Measurements from ENCODE around the gene ELOB.

The ELOB gene

DNA sequence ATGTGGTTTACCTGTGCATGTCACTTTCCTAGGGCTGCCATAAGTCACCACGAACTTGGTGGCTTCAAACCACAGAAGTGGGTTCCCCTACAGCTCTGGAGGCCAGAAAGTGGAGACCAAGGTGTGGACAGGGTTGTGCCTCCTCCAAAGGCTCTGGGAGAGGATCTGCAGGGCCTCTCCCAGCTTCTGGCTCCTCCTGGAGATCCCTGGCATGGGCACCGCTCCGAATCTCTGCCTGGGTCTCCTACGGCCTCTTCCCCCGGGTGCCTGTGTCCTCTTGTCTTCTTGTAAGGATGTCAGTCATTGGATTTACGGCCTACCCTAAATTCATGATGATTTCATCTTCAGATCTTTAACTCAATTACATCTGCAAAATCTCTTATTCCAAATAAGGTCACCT is 27.1 kb downstream of the ELOB start:
- in situ Hi-C loops (cut with HindIII; ENCODE audit: low sequenced_read_pairs) = no loop called here

DNA sequence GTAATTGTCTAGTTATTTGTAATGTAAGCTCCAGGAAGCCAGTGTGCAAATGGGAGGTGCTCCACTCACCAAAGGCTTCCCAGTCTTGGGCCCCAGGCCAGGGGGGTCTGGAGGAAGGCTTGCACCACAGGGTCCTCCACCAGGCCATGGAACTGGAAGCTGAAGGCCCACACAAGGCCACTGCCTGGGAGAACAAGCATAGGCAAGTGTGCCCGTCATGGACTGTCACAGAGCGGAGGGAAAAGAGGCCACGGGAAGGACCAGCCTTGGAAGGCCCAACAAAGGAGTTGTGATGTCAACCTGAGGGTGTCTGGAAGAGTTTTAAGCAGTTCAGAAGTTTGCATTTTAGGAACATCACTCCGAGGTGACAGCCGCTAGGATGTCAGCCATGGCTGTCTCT is 27.6 kb downstream of the ELOB start:
- in situ Hi-C loops (cut with HindIII; ENCODE audit: low sequenced_read_pairs) = no loop called here

DNA sequence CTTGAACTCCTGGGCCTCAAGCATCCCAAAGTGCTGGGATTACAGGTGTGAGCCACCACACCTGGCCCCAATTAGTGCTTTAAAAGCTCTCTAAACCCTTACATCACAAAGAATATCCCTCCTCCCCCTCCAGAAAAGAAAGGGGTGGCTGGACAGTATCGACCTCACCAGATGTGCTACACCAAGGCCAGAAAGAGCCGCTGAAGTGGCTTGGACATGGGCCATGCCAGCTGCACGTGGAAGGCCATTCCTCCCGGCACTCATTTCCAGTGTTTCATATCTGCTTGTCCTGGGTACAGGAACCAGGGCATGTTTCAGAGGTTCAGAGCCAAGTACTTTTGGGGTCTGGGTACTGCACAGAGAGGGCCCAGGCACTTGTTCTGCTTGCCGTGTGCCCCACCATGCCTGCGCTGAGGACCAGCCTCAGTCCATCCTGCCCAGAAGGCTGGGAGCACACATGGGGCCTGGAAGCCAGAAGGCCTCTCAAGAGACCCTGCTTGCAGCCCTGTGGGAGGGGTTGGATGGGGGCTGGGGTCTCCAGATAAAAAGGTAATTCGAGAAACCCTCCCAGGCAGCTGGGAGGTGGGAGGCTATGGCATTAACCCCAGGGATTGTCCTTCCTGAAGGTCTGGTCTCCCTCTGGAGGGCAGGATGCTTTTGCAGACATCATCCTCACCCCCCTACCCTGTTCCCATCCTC is 28.2 kb downstream of the ELOB start:
- in situ Hi-C loops (cut with HindIII; ENCODE audit: low sequenced_read_pairs) = no loop called here

DNA sequence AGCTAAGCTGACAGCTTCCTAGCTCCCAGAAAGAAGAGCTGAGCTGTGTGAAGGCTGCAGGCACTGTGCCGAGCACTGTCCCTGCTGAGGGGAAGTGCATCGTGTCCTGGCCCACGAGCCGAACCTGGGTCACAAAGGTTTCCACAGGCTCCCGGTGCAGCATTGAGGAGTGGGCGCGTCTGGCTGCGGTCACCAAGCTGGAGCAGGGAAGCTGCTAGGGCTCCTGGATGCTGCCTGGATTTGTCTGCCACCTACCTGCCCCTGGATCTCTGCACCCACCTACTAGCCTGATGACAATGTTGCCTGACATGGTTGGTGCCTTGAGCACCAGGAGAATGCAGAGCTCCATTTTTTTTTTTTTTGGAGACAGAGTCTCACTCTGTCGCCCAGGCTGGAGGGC is 31.1 kb downstream of the ELOB start:
- in situ Hi-C loops (cut with HindIII; ENCODE audit: low sequenced_read_pairs) = no loop called here

DNA sequence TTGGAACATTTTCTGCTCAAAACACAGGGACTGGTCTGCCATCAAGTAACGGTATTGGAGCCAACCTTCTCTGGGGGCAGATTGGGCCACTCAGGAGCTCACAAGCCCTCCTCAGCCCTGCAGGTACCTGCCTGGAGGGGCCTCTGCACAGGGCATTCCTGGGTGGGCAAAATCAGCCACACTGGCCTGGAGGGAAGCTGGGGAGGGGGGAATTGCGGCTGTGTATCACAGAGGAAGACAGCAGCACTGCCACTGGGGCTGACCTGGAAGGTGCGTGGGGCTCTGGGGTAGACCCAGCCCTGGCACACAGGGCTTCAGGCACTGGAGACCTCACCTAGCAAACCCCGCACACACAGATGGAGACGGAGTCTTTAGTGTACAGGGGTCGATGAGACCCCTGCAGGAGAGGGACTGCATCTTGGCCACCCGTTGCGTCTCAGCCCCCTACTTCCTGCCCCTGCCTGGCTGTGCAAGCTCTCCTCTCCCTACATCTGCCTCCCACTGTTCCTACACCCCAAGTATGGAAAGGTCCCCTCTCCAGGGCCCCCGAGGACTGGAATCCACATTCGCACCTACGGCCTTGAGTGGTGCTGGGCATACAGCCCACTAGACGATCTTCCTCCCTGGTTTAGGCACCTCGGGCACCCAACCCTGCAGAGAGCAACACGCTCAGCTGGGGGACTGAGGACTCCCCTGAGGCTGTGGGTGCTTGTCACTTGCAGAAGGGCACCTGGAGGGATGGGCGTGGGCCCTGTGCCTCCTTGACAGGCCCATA is 31.8 kb downstream of the ELOB start:
- in situ Hi-C loops (cut with HindIII; ENCODE audit: low sequenced_read_pairs) = no loop called here

DNA sequence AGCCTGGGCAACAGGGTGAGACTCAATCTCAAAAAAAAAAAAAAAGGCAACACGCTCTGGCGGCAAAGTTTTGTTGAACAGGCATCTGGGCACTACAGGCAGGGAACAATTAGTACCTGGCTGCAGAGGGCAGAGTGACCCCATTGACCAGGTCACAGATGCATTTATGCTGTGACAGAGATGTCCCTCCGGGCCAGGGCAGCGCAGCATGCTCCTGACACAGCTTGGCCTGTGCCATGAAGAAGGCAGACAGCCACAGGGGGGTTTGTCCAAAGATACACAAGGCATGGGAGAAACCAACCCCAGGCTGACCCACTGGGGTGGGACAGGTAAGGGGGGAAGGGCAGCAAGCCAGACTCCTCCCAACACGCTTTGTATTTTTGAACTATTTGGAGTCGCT is 32.4 kb downstream of the ELOB start:
- in situ Hi-C loops (cut with HindIII; ENCODE audit: low sequenced_read_pairs) = no loop called here

DNA sequence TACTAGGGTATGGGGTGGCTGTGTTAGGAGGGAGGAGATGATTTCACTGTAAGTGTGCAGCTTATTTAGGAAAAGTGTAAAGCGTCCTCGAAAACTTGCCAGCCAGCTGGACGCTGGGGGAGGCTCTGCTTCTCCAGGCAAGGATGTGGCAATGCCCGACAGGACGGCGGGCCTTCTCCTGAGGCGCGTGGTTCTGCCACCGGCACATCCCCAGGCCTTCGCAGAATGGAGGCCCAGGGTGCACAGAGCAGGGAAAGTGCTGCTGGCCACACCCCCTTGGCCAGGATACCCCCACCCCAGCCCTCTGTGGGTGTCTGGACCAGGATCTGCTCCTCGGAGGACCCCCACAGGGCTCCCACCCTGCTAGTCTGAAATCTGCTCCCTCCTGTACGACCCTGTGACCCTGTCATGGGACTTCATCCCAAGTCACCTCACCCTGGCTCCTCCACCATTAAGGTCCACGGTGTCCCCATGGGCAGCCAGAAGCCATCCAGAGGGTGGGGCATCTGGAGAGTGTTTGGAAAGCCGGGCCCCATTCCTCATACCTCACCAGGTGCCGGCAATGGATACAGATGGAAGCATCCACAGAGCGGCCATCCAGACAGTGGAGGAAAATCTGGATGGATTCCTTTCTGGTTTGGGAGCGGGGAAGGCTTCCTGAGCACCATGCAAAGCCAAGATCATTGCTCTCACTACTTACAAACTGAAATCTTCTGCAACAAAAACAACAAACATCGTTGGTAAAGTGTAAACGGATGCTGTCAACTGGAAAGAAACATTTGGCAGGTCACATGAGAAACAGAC is 33.9 kb downstream of the ELOB start:
- in situ Hi-C loops (cut with HindIII; ENCODE audit: low sequenced_read_pairs) = no loop called here

DNA sequence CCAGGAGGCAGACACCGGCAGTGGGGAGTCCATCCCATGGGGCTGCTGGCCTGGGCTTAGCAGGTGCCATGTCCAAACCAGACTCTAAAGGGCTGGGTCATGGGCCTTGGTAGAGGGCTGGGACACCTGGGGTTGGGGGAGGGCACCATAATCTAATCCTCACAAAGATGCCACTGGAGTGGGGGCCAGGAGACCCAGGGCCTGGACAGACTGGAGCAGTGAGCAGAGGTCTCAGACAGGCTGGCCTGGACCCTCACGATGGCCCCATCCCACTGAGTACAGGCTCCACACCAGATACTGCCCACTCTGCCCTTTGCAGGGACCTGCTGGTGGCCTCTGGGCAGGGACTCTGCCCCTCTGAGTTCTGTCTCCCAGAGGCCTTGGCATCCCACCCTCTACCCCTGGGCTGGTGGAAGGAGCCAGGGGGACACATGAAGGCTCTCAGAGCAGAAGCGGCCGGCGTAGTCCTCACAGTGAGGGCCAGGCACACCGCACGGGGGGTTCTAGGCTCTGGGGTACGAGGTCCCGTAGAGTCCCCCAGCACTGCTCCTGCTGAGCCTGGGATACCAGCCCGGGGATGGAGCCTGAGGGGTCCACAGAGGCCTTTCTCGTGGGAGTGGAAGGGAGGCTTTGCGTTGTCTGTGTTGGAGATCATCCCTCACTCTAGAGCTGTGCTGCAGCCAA is 34.6 kb downstream of the ELOB start:
- in situ Hi-C loops (cut with HindIII; ENCODE audit: low sequenced_read_pairs) = no loop called here

DNA sequence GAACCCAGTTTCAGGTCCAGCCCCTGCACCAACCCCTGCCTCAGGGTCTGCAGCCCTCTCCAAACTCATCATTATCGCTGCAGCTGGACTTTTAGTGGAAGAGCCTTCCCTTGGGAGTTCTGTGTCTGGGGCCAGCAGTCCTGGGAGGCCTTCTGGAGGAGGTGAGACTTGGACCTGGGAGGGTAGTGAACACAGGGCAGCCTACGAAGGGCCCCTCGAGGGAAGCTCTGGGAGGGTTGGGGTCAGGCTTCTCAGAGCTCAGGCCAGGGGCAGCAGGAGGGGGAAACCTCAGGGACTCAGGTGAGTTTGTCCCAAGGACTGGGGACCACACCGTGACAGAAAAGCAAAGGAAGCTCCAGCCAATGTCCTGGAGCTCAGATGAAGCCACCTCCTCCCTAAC is 35.9 kb downstream of the ELOB start:
- in situ Hi-C loops (cut with HindIII; ENCODE audit: low sequenced_read_pairs) = no loop called here

DNA sequence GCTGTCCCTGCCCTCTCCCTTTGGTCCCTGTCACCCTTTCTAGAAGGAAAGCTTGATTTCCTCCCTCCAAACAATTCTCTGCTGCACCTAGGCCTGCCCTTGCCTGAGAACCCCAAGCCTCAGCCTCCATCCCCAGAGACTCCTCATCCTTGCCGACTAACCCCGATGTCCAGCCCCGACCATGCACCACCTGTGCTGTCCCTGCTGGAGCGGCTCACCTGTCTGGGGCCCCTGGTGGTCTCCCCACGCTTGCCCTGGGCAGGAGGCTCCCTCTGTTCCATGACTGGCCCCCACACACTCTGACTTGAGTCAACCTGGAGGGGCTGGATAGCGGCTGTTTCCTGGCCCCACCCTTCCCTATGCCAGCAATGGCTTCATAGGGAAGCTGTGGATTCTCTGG is 36.6 kb downstream of the ELOB start:
- in situ Hi-C loops (cut with HindIII; ENCODE audit: low sequenced_read_pairs) = no loop called here

DNA sequence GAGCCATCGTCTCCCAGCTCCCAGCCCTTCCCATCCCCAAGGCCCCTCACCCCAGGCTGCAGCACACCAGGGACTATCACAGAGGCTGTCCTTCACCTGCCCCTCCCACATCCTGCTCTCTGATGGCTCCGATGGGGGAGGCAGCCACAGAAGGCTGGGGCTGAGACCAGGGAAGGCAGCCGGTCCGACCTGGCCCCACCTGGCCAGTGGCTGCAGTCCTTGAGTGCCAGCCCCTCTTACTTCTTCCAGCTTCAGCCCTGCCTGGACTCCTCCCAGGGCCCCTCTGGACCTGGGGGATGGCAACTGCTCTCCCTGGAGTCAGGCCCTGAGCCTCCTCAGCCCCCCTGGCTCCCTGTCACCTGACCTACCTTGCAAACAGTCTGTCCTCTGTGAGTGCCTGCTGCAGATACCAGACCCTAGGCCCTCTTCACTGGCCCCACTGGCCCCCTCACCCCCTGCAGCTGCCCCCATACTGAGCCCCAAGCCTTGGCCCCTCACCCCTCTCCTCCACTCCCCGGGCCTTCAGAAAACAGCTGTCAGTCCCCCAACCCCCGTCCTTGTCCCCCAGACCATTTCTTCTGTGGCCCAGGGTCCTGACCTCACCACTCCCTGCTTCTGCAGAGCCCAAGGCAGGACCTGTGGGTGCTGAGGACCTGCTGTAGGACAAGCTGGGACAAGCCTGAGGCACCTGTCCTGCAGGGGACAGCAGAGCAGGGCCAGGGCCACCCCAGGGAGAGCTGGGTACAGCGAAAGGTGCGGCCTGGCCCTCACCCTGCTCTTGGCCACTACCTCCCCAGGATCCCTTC is 37.3 kb downstream of the ELOB start:
- in situ Hi-C loops (cut with HindIII; ENCODE audit: low sequenced_read_pairs) = no loop called here

DNA sequence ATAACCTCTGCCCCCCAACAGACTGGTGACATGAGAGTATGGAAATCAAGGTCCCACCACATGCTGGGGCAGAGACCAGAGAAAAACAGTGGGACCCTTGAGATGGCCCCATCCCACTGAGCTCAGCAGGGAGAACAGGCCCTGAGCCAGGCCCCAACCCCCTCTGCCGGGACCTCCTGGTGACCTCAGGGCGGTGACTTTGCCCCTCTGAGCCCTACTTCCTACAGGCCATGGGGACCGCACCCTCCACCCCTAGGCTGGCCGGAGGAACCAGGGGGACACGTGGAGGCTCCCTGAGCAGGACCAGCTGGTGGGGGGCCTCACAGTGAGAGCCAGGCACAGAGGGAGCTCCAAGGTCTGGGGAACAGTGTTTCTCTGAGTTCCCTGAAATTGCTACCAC is 38.5 kb downstream of the ELOB start:
- in situ Hi-C loops (cut with HindIII; ENCODE audit: low sequenced_read_pairs) = no loop called here

DNA sequence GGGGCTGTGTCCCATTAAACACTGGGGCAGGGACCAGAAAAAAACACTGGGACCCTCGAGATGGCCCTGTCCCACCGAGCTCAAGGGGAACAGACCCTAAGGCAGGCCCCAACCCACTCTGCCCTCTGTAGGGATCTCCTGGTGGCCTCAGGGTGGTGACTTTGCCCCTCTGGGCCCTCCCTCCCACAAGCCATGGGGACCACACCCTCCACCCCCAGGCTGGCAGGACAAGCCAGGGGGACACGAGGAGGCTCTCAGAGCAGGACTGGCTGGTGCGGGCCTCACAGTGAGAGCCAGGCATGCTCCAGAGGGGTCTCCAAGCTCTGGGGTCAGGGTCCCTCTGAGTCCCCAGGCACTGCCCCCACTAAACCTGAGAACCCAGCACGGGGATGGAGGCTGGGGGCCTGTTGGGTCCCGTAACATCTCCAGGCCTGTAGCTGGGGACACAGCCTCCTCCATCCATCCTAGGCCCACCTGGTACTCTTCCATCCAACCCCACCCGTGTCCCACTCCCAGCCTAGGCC is 39.1 kb downstream of the ELOB start:
- in situ Hi-C loops (cut with HindIII; ENCODE audit: low sequenced_read_pairs) = no loop called here

DNA sequence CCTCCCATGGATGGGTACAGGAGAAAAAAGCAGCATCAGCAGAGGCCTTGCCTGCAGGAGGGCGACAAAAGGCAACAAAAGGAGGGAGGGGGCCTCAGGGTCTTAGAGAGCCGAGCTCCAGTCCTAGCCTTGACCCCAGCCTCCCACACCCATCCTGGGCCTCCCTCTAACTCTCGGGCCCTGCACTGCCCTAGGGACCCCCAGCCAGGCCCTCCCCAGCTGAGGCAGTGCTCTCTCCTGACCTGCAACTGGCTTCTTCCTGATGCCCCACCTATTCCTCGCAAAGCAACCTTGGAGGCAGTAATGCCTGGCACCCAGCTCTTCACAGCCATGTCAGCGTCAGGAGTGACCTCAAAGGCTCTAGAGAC is 39.9 kb downstream of the ELOB start:
- in situ Hi-C loops (cut with HindIII; ENCODE audit: low sequenced_read_pairs) = no loop called here

DNA sequence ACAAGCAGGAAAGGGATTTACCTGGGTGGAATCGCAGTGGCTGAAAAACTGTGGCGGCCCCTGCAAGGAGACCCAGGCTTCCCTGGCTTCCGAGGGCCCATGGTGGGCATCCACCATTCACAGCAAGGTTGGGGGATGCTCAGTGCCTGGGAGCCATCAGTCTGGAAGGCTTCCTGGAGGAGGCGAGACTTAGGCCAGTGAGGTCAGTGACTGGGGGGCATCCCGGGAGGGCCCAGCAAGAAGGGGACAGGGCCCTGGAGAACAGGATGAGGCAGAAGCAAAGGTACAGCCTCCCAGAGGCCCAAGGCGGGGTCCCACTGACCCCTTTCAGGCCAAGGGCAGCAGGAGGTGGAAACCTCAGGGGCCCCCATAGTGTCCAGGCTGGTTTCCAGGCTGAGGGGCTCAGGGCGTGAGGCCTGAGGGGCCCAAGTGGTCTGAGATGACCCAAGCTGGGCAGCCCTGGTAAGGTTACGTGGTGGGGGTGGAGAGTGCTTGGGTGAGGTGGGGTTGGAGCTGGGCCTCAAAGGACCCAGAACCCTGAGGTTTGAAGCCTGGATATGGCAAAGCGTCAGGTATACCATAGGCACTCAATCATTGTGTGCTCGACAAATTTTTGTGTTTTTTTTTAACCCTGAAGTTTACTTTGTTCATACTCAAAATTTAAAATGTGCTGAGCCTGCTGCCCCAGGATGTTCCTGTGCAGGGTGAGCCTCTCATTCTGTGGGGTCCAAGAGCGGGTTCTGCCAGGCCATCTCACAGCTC is 40.4 kb downstream of the ELOB start:
- in situ Hi-C loops (cut with HindIII; ENCODE audit: low sequenced_read_pairs) = no loop called here

DNA sequence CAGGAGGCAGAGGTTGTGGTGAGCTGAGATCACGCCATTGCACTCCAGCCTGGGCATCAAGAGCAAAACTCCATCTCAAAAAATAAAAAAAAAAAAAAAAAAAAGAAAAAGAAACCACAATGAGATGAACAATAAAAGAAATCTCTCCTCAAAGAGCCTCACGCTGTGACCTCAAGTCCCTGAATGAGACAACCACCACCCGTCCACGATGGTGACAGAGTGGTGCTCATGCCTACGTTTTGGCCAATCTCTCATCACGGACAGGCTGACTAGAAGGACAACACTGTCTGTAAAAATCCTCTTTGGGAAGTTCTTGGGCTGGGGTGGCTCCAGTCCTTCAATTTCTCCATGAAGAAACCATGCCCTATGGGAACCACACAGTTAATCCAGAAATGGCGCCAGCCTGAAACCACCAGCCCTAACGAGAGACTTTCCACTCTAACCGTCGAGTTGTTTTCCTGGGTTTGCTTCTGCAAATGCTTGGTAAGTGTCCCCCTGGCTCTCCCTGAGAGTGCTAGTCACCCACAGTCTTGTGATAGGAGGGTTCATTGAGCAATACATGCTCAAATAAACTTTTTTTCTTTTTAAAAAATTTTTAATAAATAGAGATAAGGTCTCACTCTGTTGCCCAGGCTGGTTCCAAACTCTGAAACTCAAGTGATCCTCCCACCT is 42.1 kb downstream of the ELOB start:
- in situ Hi-C loops (cut with HindIII; ENCODE audit: low sequenced_read_pairs) = no loop called here

DNA sequence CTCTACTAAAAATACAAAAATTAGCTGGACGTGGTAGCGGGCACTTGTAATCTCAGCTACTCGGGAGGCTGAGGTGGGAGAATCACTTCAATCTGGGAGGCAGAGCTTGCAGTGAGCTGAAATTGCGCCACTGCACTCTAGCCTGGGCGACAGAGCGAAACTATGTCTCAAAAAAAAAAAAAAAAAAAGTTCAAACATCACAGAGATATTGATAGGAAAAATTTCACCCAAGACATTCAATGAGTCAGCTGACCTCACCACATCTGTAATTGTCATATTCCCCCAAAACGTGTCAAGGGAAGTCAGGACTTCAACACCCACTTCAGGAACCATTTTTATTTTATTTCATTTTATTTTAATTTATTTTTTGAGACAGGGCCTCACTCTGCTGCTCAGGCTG is 49.0 kb downstream of the ELOB start:
- in situ Hi-C loops (cut with HindIII; ENCODE audit: low sequenced_read_pairs) = no loop called here

DNA sequence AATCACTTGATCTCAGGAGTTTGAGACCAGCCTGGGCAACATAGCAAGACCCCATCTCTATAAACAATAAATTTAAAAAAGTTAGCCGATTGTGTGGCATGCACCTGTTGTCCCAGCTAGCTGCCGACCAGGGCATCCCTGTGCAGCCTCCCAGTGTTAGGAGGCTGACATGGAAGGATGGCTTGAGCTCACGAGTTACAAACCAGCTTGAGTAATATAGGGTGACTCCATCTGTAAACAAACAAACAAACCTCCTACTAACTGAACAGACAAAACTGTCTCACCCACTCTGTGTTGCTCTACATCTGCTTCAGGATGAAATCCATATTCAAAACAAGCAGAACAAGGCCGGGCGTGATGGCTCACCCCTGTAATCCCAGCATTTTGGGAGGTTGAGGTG is 50.2 kb downstream of the ELOB start:
- in situ Hi-C loops (cut with HindIII; ENCODE audit: low sequenced_read_pairs) = no loop called here

DNA sequence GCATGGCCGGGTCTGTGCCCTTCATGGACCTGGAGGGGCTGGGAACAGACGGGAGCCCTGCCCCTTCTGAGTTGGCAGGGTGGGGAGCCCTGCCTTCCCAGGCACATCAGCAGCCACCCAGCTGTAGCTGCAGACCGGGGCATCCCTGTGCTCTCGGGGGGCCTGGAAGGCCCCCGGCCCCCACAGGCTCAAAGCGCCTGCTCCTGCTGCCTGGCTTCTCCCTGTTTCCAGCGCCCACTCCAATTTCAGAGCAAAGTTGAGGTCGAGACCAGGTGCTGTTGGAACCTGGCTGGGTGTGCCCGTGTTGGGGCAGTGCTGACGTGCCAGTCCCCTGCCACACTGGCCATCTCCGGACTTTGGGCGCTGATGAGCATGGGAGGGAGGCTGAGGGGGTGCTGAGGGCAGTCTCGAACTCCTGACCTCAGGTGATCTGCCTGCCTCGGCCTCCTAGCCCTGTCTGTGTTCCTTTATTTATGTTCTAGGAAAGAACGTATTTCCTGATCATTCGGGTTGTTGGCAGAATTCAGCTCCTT is 52.2 kb downstream of the ELOB start:
- in situ Hi-C loops (cut with HindIII; ENCODE audit: low sequenced_read_pairs) = no loop called here

Data from DLD1 (cell line).